ENCODE results near the gene PLEKHA7. TPM values are rescaled to one million over a fixed set of nuclear protein-coding genes. Genes with fewer than 3 reads are reported as not detected.

Gene PLEKHA7
- polyA plus RNA-seq, 1 of the 3 experiments (the other 2 are of a cell fraction) = 0.12 TPM

GRCh38 chr11:16780698-16781550 is 233.3 kb downstream of the PLEKHA7 start:
- Histone ChIP-seq H3K4me2 (no peak overlapping the region), H3K4me1 (ENCODE audit: control insufficient read depth in 1 of 2, insufficient read depth in 2 of 2, low read depth in 1 of 2, low read length in 1 of 2) (peaks cover 0 to 11% of the 10 kb centered on the region in 2 experiments; a peak in 1 of 4 replicates), H3K9ac (no peak overlapping the region), H3K36me3 (replicated peaks in 1 of 2; ENCODE audit: control insufficient read depth in 1 of 2, insufficient read depth in 2 of 2, low read length in 1 of 2) (no peaks in the 10 kb centered on the region), H3K4me3 (ENCODE audit: low read depth in 2 of 2, low read length in 1 of 2) (no peak overlapping the region), H3K79me2 (ENCODE audit: insufficient read depth) (no peaks in the 10 kb centered on the region), H3K9me2 (no peaks in the 10 kb centered on the region), H3K9me3 (no peaks in the 10 kb centered on the region), H3F3A (replicated peaks; ENCODE audit: insufficient read depth) (no peaks in the 10 kb centered on the region), H2AFZ (ENCODE audit: low read depth) (no peak overlapping the region), H3K27me3 (ENCODE audit: insufficient read depth) (no peaks in the 10 kb centered on the region), H3K27ac (ENCODE audit: low read depth in 2 of 2, low read length in 1 of 2) (no peak overlapping the region), H4K20me1 (ENCODE audit: insufficient read depth) (no peaks in the 10 kb centered on the region)
- ChIA-PET POLR2A (no interaction called here), CTCF (interaction anchor here (1.5 kb wide), 2 partner anchors 8 to 165 kb away, joined by 3 to 6 read pairs; no protein-coding TSS in a partner anchor)
- DNase-seq = no peak
- WGBS (ENCODE audit: low lambda C conversion rate) = 78% methylated on average over 17 of the region's 19 CpGs
- TF ChIP-seq RFX5 (IDR thresholded peaks at IDR 0.05; ENCODE audit: low read length) (no peak), GATA2 (CRISPR knock-in tag; IDR thresholded peaks at IDR 0.05) (no peak), RXRA (IDR thresholded peaks at IDR 0.05; ENCODE audit: borderline replicate concordance, low read depth) (no peak), FOSL2 (IDR thresholded peaks at IDR 0.05; ENCODE audit: borderline replicate concordance, low read depth) (no peak), POLR2AphosphoS5 (IDR thresholded peaks at IDR 0.05; ENCODE audit: low read depth, low read length) (no peak), ELF1 (IDR thresholded peaks at IDR 0.05) (no peak), EP300 (IDR thresholded peaks at IDR 0.05; ENCODE audit: borderline replicate concordance in 1 of 2, low read depth in 1 of 2, low read length in 1 of 2) (no peak), RCOR1 (IDR thresholded peaks at IDR 0.05; ENCODE audit: low read length) (no peak), FOXJ3 (CRISPR knock-in tag; IDR thresholded peaks at IDR 0.05) (no peak), SIN3A (IDR thresholded peaks at IDR 0.05; ENCODE audit: borderline replicate concordance, low read depth, low read length) (no peak), MAX (IDR thresholded peaks at IDR 0.05; ENCODE audit: low read depth) (no peak), NRF1 (IDR thresholded peaks at IDR 0.05; ENCODE audit: low read depth, low read length) (no peak), USF1 (IDR thresholded peaks at IDR 0.05; ENCODE audit: borderline replicate concordance, low read depth) (no peak), CHD2 (IDR thresholded peaks at IDR 0.05; ENCODE audit: low read length, partially characterized antibody) (no peak), EZH2phosphoT487 (IDR thresholded peaks at IDR 0.05; ENCODE audit: borderline replicate concordance, low read depth) (no peak), MXI1 (IDR thresholded peaks at IDR 0.05; ENCODE audit: low read depth, low read length) (no peak), GABPA (IDR thresholded peaks at IDR 0.05; ENCODE audit: low read depth) (no peak)

GRCh38 chr11:16780146-16780545 is 234.1 kb downstream of the PLEKHA7 start:
- H2AFZ ChIP-seq (ENCODE audit: low read depth) = no peak overlapping the region
- peaks cover 0 to 11% of the 10 kb centered on the region in 2 experiments; a peak in 1 of 4 replicates for H3K4me1 ChIP-seq (ENCODE audit: control insufficient read depth in 1 of 2, insufficient read depth in 2 of 2, low read depth in 1 of 2, low read length in 1 of 2)
- no peaks in the 10 kb centered on the region for H3K79me2 ChIP-seq (ENCODE audit: insufficient read depth)
- 79% methylated on average over 2 of the region's 2 CpGs for WGBS (ENCODE audit: low lambda C conversion rate)
- no peaks in the 10 kb centered on the region for H3K9me3 ChIP-seq
- DNase-seq = peak; percentile 60
- H3K4me2 ChIP-seq = no peak overlapping the region
- no peaks in the 10 kb centered on the region for H3K9me2 ChIP-seq
- no peaks in the 10 kb centered on the region for H4K20me1 ChIP-seq (ENCODE audit: insufficient read depth)
- no peak overlapping the region for H3K9ac ChIP-seq
- ChIA-PET CTCF (interaction anchor here (1.5 kb wide), 1 partner anchor 8 kb away, joined by 6 read pairs; no protein-coding TSS in a partner anchor), POLR2A (no interaction called here)
- no peaks in the 10 kb centered on the region for H3K36me3 ChIP-seq (replicated peaks in 1 of 2; ENCODE audit: control insufficient read depth in 1 of 2, insufficient read depth in 2 of 2, low read length in 1 of 2)
- no peaks in the 10 kb centered on the region for H3F3A ChIP-seq (replicated peaks; ENCODE audit: insufficient read depth)
- H3K27me3 ChIP-seq (ENCODE audit: insufficient read depth) = no peaks in the 10 kb centered on the region
- H3K27ac ChIP-seq (ENCODE audit: low read depth in 2 of 2, low read length in 1 of 2) = no peak overlapping the region
- H3K4me3 ChIP-seq (ENCODE audit: low read depth in 2 of 2, low read length in 1 of 2) = no peak overlapping the region
- TF ChIP-seq ZBTB33 (IDR thresholded peaks at IDR 0.05; ENCODE audit: borderline replicate concordance, low read depth) (no peak), MAX (IDR thresholded peaks at IDR 0.05; ENCODE audit: low read depth) (no peak), FOXJ3 (CRISPR knock-in tag; IDR thresholded peaks at IDR 0.05) (no peak), MEF2A (IDR thresholded peaks at IDR 0.05; ENCODE audit: borderline replicate concordance, low read depth) (no peak), TEAD4 (IDR thresholded peaks at IDR 0.05; ENCODE audit: borderline replicate concordance, insufficient read depth) (no peak), EZH2phosphoT487 (IDR thresholded peaks at IDR 0.05; ENCODE audit: borderline replicate concordance, low read depth) (no peak), POLR2AphosphoS5 (IDR thresholded peaks at IDR 0.05; ENCODE audit: low read depth, low read length) (no peak), TAF1 (IDR thresholded peaks at IDR 0.05; ENCODE audit: borderline replicate concordance, low read depth, low read length) (no peak), FOXM1 (IDR thresholded peaks at IDR 0.05; ENCODE audit: low read depth) (no peak), GABPA (IDR thresholded peaks at IDR 0.05; ENCODE audit: low read depth) (no peak), USF1 (IDR thresholded peaks at IDR 0.05; ENCODE audit: borderline replicate concordance, low read depth) (no peak), YY1 (IDR thresholded peaks at IDR 0.05; ENCODE audit: low read depth) (no peak), EP300 (IDR thresholded peaks at IDR 0.05; ENCODE audit: borderline replicate concordance in 1 of 2, low read depth in 1 of 2, low read length in 1 of 2) (no peak)
